ENCODE results near the gene DNAI2.

Gene DNAI2

GRCh38 chr17:74274060-74274708 lies at the start of gene DNAI2:
TSS of gene DNAI2 (plus strand) at chr17:74274234. CDS start at chr17:74281818, 7,584 bp downstream.
- DNase-seq (ENCODE audit: low read depth, low spot score), result no peak

- no peak for DNase-seq (ENCODE audit: low read depth, low spot score)
Observed at GRCh38 chr17:74224959-74225725, 48.9 kb upstream of the DNAI2 start.

GRCh38 chr17:74226252-74226651 lies 47.8 kb upstream of the DNAI2 start:
- no peak for DNase-seq (ENCODE audit: low read depth, low spot score)

GRCh38 chr17:74227271-74228080 lies 46.6 kb upstream of the DNAI2 start:
- DNase-seq (ENCODE audit: low read depth, low spot score), result no peak

GRCh38 chr17:74228306-74228978 lies 45.6 kb upstream of the DNAI2 start:
- no peak for DNase-seq (ENCODE audit: low read depth, low spot score)

- DNase-seq (ENCODE audit: low read depth, low spot score), result no peak
Observed at GRCh38 chr17:74230896-74231295, 43.1 kb upstream of the DNAI2 start.

- no peak for DNase-seq (ENCODE audit: low read depth, low spot score)
Observed at GRCh38 chr17:74231928-74232907, 41.8 kb upstream of the DNAI2 start.

GRCh38 chr17:74233937-74234336 lies 40.1 kb upstream of the DNAI2 start:
- DNase-seq (ENCODE audit: low read depth, low spot score), result no peak

GRCh38 chr17:74234486-74234885 lies 39.5 kb upstream of the DNAI2 start:
- DNase-seq (ENCODE audit: low read depth, low spot score), result no peak

- no peak for DNase-seq (ENCODE audit: low read depth, low spot score)
Observed at GRCh38 chr17:74235040-74235581, 38.9 kb upstream of the DNAI2 start.

GRCh38 chr17:74235911-74236371 lies 38.1 kb upstream of the DNAI2 start:
- no peak for DNase-seq (ENCODE audit: low read depth, low spot score)

- DNase-seq (ENCODE audit: low read depth, low spot score), result no peak
Observed at GRCh38 chr17:74237321-74237720, 36.7 kb upstream of the DNAI2 start.

- DNase-seq (ENCODE audit: low read depth, low spot score), result no peak
Observed at GRCh38 chr17:74239172-74239571, 34.9 kb upstream of the DNAI2 start.

GRCh38 chr17:74240618-74241205 lies 33.3 kb upstream of the DNAI2 start:
- DNase-seq (ENCODE audit: low read depth, low spot score), result no peak

- no peak for DNase-seq (ENCODE audit: low read depth, low spot score)
Observed at GRCh38 chr17:74241431-74241830, 32.6 kb upstream of the DNAI2 start.

- no peak for DNase-seq (ENCODE audit: low read depth, low spot score)
Observed at GRCh38 chr17:74241847-74242246, 32.2 kb upstream of the DNAI2 start.

- no peak for DNase-seq (ENCODE audit: low read depth, low spot score)
Observed at GRCh38 chr17:74243013-74243755, 30.9 kb upstream of the DNAI2 start.

- no peak for DNase-seq (ENCODE audit: low read depth, low spot score)
Observed at GRCh38 chr17:74244128-74244527, 29.9 kb upstream of the DNAI2 start.

GRCh38 chr17:74244548-74244947 lies 29.5 kb upstream of the DNAI2 start:
- DNase-seq (ENCODE audit: low read depth, low spot score), result no peak
